Glomerular visceral epithelial cell (primary cell): ENCODE data around the gene SAMD4B.

Experiments used
- DNase-seq: peaks from one replicate; pipeline ENCODE4 v3.0.0-alpha.2; 2016; ENCODE audit errors: extremely low spot score

The SAMD4B gene

DNA sequence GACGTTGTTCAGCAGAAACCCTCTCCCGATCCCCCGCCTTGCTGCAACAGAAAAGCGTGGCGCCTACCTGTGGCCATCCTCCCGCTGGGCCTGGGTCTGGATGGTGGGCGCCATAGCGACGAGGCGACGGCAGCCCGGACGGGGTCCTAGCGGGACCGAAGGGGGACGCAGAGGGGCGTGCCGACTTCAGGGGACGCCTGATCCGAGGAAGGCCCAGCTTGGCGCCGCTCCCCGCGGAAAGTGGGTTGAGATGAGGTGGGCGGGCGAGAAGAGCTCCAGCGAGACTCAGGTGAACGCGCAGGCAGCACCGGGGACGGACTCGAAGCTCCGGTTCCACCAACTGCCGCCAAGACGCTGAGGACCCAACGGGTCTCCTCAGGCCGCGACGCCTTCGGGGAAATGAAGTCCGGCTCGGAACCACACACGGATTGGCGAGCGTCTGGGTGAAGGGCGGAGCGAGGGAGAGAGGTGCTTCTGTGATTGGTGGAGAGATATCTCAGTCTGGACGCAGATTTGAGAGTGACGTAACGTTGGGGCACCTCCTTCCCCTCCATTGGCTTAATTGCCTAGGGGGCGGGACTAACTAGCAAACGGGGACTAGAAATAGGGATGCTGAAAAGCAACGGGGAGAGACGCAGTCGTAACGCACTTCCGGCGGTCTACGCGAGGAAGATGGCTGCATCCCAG, 48.7 kb downstream of the SAMD4B start, which contains the start of the genes MED29 and PAF1:
TSS of gene MED29 (plus strand) at position 628 of the 687 bp plus-strand sequence. CDS start at position 673, 45 bp downstream.
TSS of gene PAF1 (minus strand) at position 356 of the 687 bp plus-strand sequence. CDS start at position 114, 242 bp downstream.
- DNase-seq = peak; percentile 100

DNA sequence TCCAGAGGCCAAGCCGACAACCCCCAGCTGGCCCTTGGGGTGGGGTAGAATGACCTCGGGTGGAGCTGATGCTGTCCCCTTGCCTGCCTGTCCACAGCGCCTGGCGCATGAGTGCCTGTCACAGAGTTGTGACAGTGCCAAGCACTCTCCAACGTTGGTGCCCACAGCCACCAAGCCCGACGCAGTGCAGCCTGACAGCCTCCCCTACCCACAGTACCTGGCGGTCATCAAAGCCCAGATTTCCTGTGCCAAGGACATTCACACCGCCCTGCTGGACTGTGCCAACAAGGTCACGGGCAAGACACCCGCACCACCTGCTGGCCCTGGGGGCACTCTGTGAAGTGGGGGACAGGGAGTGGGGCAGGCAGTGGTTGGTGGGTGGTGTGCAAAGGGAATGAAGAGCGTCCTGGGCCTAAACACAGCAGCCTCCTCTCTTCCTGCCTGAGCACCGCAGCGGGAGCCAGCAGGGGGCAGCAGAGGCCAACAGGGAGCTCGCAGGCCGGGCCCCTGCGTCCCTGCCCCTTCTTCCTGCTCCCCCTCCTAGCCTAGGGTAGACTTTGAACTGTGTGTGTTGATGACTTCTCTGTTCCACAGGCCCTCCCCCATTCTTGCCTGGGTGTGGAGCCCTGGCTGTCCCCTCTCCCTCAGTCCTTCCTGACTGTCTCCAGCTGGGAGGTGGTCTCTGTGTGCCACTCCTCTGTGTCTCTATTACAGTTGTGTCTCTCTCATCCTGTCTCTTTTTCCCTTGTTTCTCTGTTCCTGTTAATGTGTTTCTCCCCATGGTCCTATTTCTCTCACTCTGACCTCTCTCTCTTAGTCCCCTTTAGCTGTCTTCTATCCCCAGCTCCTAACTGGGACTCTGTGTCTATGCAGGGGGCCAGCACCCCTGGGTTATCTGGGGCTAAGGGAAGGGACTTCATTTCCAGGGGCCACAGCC, 55.4 kb downstream of the SAMD4B start:
- peak; percentile 86 for DNase-seq

DNA sequence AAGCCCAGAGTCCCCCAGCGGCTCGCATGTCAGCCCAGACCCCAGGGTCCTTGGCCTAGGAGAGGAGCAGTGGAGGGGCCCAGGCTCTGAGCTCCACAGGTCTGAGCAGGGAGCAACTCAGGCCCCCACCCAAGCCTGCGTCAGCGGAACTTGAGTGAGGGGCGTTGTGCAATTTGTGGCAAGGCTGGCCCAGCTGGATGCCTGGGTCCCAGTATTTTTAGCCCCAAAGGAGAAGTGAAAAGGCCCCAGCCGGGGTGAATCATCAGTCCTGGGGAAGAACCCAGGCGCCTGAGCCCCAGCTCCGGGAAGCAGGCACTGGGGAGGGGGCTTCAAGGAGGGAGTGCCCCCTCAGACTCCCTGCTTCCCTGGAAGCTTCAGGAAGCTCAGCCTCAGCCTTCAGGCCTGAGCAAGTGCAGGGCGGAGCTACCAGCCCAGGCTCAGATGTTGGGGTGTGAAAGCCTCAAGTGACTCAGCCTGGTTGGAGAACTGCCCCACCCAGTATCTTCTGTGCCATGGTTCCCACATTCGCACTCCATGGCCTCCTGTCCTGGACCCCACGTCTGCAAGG, 56.2 kb downstream of the SAMD4B start:
- DNase-seq = peak; percentile 60

DNA sequence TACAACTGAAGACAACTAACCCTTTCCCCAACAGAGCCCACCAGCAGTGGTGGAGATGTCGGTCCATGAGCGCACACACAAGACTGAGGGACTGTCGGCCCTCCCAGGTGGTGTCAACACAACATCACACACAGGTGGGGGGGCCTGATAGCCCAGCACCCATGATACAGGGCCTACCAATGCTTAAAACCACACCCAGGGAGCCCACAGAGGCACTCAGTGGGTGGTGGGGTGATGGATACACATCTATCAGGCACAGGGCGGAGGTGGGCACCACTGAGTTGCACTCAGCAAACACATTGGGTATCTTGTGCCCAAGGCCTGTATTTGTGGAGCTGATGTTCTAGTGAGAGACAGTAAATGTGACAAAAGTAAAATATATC, 57.4 kb downstream of the SAMD4B start:
- DNase-seq = no peak

DNA sequence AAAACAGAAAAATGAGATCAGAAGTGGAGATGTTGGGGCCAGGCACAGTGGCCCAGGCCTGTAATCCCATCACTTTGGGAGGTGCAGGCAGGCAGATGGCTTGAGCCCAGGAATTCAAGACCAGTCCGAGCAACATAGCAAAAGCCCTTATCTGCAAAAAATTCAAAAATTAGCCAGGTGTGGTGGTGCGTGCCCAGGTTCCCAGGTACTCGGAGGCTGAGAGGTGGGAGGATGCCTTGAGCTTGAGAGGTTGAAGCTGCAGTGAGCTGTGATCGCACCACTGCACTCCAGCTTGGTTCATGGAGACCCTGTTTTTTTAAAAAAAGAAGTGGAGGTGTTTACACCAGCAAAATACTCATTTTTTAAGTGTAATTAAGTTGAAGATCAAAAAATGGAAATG, 57.8 kb downstream of the SAMD4B start:
- no peak for DNase-seq

DNA sequence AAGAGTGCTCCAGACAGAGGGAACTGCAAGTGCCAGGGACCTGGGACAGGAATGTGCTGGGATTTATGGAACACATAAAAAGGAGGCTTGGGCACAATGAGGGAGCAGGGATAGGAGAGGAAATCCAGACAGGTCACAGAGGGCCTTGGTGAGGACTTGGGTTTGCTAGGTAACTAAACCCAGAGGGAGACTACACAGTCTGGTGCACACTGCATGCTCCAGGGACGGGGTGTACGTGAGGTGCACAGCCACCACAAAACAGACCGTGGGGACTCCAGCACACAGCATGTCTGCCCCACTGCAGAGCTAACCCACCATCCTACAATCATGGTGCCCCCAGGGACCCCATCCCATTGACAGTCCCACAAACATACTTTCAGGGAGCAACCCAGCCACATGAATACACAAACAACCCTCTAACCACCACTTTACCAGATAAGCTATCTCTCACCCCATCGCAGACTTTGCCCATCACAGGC, 58.9 kb downstream of the SAMD4B start:
- no peak for DNase-seq

DNA sequence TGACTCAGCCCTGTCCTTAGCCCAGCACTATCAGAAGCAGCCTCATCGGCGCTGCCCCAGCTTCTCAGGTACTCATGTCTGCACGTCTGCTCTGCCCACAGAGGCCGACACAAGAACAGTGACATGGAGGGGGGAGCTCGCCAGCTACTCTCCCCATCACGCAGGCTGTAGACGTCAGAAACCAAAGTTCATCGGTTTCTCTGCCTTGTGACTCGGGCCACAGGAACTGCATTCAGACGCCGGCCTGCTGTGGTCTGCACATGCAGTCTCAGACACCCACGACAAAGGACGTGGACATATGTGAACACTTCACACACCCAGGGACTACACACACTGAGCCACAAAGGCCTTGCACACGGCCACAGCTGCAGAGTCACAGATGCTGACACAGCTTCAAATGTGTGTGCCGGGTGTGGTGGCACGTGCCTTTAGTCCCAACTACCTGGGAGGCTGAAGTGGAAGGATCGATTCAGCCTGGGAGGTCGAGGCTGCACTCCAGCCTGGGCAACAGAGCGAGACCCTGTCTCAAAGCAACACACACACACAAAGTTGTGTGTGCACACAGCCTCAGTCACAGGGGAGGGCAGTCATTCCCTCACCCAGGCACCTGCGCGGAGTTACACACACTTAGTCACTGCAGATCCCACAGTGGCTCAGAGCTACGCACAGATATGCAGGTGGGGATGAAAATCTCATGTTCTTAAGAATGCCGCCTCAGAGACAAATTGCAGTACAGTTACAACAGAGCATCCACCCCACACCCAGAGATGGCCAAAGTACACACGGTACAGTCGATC, 59.5 kb downstream of the SAMD4B start:
- peak; percentile 81 for DNase-seq

DNA sequence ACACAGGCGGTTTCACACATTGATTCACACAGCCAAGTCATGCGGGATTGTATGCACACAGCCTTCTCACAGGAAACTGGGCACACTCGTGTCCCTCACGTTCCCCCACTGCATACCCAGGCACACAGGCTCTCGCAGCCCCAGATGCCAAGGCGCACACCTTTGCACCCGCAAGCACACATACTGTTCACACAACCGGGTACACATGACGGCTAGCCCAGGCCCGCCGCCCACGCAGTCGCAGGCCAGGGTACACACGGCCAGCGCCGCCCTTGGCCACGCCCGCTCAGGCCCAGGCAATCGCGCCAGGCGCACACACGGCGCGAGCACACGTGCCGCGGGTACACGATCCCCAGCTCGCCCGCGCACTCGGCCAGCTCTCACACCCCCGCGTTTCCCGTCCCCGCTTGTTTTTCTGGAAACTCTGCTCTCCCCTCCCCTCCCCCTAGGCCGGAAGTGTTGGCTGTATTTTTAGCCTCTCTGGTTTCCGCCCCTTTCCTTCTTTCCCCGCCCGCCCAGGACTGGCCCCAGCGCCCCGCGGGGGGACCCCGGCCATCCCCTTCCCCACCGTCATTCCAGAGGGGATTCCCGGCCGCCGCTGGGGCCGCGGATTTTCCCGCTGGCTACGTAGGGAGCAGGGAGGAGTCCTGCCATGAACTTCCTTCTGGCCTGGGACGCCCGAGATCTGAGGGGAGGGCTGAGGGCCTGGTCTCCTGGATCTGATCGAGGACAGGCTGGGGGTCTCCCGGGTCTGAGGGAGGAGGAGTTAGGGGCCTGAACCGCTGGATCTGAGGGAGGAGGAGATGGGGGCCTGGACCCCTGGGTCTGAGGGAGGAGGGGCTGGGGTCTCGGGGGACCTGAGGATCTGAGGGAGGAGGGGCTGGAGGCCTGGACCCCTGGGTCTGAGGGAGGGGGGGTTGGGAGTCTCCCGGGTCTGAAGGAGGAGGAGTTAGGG, 60.4 kb downstream of the SAMD4B start:
- DNase-seq = peak; percentile 80

DNA sequence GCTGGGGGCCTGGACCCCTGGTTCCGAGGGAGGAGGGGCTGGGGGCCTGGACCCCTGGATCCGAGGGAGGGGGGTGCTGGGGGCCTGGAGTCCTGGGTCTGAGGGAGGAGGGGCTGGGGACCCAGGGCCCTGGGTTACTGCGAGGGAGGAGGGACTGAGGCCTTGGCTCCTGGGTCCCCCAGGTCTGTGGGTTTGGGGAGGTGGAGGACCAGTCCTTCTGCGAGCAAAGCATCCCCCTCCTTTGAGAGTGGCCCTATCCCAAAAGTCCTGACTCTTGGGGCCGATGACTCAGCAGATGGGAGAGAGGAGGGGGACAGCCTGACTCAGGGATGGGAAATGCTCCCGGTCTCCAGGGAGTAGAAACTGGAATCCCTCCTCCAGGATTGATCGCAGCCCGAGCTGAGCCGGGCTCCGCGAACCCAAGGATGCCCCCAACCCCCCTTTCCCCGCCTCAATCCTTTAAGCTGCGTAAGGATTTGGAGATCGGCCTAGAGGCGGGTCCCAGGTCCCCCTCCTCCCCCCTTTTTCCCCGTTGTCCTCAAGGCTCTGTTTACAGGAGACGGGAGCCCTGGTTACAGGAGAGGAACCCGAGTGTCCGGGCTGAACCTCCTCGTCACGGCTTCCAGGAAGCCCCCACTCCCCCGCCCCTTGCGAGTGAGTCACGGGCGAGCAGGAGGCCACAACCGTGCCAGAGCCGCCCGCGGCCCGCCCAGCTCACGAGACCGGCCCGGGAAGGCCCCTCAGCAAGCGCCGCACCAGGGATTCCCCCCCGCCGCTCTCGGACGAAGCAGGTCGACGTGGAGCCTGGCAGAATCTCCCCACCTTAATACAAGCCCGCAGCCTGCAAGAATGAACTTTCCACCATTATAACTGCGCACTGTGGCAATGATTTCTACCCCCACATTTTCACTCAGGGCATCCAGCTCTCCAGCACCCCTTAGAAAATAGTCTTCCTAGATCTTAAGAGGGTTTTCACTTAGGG, 61.4 kb downstream of the SAMD4B start:
- DNase-seq = peak; percentile 97

DNA sequence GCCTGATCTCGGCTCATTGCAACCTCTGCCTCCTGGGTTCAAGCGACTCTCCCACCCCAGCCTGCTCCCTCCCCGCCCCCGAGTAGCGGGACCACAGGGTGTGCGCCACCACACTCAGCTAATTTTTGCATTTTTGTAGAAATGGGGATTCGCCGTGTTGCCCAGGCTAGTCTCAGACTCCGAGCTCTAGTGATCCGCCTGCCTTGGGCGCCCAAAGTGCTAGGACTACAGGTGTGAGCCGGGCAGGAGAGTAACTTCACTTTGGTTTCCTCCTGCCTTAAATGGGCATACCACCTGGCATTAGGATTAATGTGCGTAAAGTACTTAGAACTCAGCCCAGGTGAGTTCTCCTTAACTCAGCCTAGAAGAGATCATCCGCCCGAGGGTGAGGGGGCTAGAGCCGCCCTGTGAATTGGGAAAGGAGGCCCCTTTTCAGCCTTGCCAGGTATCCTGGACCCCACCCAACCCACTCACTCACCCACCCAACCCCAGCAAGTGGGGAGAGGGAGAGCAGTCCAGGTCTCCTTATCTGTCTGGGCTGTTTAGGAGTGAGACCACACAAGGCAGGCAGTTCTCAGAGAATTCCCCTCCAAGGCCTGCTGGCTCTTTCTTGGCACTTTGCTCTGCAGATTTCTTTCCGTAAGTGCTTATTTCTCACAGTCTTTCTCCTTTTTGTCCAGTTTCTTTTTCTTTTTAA, 63.2 kb downstream of the SAMD4B start:
- DNase-seq = no peak

DNA sequence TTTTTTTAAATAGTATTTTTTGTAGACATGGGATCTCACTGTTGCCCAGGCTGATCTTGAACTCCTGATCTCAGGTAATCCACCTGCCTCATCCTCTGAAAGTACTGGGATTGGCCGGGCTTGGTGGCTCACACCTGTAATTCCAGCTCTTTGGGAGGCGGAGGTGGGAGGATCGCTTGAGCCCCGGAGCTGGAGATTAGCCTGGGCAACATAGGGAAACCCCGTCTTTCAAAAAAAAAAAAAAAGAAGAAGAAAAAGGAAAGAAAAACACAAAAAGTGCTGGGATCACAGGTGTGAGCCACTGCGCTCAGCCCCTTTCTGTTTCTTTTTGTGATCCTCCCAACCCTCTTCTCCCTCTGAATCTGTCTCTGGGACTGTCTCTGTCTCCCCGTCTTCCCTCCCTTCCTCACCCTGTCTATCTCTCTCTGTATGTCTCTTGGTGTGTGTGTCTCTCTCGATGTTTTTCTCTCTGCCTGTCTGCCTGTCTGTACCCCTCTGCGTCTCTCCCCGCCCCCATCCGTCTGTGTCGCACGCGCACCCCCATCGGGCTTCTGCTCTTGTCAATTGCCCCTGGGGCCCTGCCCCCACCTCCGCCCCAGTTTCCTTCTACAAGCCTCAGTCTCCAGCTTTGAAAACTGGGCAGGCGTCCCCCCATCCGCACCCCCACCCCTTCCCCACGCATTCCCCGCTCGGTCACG, 63.9 kb downstream of the SAMD4B start:
- DNase-seq = no peak

DNA sequence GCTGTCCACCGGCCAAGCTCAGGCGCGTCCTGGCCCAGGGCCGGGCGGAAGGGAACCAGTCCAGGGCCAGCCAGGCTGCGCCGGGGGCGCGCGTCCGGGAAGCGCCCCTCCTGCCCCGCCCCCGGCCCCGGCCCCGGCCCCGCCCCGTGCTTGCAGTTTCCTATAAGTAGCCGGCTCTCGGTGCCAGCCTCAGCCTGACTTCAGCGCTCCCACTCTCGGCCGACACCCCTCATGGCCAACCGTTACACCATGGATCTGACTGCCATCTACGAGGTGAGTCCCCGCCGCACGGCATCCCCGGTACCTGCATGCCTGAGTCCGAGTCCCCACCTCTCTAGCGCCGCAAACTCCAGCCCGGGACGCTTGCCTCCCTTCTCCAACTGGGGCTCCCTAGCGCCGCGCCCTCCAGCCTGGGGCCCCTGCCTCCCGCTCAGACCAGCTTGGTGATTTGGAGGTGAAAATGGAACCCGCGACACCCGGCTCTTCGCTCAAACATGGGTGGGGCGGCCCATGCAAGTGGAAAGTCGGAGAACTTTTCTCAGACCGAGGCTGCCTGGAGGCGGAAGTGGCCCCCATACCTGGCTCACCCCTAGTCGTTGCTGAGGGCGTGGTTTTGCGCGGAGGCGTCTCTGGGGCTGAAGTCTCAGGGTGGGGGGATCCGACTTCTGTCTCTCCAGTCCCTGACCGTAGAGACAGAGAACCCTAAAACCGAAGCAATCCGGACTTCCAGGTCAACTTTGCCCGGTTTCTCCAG, 64.6 kb downstream of the SAMD4B start, which contains the start of gene ZFP36:
TSS of gene ZFP36 (plus strand) at position 192 of the 754 bp plus-strand sequence. CDS start at position 250, 58 bp downstream.
- DNase-seq = peak; percentile 92

DNA sequence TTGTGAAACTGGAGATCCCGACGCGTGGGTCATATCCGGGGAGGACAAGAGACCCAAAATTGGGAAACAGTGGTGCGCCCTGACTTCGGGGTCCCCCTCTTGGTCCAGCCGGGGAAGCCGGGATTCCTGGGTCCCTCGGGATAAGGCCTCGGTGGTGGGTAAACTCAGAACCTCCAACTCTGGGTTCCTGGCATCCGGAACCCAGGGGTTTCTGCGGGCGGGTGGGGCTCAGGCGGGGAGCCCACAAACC, 65.1 kb downstream of the SAMD4B start:
- DNase-seq = no peak

DNA sequence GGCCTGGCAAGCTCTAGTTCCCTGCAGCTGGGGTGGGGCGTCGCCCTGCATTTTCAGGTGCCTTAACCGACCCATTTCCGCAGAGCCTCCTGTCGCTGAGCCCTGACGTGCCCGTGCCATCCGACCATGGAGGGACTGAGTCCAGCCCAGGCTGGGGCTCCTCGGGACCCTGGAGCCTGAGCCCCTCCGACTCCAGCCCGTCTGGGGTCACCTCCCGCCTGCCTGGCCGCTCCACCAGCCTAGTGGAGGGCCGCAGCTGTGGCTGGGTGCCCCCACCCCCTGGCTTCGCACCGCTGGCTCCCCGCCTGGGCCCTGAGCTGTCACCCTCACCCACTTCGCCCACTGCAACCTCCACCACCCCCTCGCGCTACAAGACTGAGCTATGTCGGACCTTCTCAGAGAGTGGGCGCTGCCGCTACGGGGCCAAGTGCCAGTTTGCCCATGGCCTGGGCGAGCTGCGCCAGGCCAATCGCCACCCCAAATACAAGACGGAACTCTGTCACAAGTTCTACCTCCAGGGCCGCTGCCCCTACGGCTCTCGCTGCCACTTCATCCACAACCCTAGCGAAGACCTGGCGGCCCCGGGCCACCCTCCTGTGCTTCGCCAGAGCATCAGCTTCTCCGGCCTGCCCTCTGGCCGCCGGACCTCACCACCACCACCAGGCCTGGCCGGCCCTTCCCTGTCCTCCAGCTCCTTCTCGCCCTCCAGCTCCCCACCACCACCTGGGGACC, 65.6 kb downstream of the SAMD4B start:
- peak; percentile 47 for DNase-seq

DNA sequence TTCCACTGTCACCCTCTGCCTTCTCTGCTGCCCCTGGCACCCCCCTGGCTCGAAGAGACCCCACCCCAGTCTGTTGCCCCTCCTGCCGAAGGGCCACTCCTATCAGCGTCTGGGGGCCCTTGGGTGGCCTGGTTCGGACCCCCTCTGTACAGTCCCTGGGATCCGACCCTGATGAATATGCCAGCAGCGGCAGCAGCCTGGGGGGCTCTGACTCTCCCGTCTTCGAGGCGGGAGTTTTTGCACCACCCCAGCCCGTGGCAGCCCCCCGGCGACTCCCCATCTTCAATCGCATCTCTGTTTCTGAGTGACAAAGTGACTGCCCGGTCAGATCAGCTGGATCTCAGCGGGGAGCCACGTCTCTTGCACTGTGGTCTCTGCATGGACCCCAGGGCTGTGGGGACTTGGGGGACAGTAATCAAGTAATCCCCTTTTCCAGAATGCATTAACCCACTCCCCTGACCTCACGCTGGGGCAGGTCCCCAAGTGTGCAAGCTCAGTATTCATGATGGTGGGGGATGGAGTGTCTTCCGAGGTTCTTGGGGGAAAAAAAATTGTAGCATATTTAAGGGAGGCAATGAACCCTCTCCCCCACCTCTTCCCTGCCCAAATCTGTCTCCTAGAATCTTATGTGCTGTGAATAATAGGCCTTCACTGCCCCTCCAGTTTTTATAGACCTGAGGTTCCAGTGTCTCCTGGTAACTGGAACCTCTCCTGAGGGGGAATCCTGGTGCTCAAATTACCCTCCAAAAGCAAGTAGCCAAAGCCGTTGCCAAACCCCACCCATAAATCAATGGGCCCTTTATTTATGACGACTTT, 66.4 kb downstream of the SAMD4B start:
- peak; percentile 30 for DNase-seq
